ENCODE measurements around the gene ZMYND8. TPM values are rescaled to one million over a fixed set of nuclear protein-coding genes. Genes with fewer than 3 reads are reported as not detected.

The ZMYND8 gene
- polyA plus RNA-seq, 3 donors: 1.4 to 13.8 (median 5.8) TPM

DNA sequence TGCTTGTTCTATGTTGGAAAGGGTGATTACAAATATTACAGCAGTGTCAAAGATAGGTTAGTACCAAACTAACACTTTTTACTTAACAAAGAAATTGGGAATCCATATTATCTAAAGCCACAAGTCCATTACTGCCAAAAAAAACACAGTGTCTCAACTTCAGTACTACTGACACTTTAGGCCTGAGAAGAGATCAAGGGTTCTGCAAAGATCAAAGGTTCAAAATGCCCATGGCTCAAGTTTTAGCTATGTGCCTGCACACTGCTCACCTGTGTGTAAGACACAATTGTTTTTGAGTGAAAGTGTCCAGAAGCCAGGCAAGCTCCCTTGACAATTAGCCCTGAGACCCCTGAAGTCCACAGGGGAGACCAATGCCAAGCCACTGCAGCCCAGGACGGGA, 132.6 kb downstream of the ZMYND8 start:
- no peak overlapping the region for H3K4me2 ChIP-seq (replicated peaks; ENCODE audit: extremely low read depth, low read length, poor library complexity, severe bottlenecking)
- no peak overlapping the region for H3K27ac Mint-ChIP-seq
- no peaks in the 10 kb centered on the region for H3K4me1 Mint-ChIP-seq
- peaks cover 74 to 92% of the 10 kb centered on the region in 2 donors for H3K36me3 Mint-ChIP-seq
- no peak overlapping the region for H3K9ac ChIP-seq (ENCODE audit: insufficient read depth, low read length, poor library complexity, severe bottlenecking)
- no peaks in the 10 kb centered on the region for H3K9me3 Mint-ChIP-seq
- DNase-seq: no peak
- no peak overlapping the region for H2AFZ ChIP-seq (ENCODE audit: insufficient read depth, low read depth, low read length, poor library complexity, severe bottlenecking)
- intact Hi-C loops (cut with micrococcal nuclease): no loop called here
- no peaks in the 10 kb centered on the region for H3K27me3 Mint-ChIP-seq (ENCODE audit: low read depth in 3 of 3)
- H3K79me2 ChIP-seq (ENCODE audit: insufficient read depth, low read length): no peaks in the 10 kb centered on the region
- H3K27me3 ChIP-seq (ENCODE audit: control insufficient read depth in 2 of 2, insufficient read depth in 2 of 2, low read length in 2 of 2): no peaks in the 10 kb centered on the region
- H3K9me3 ChIP-seq (replicated peaks in 1 of 2; ENCODE audit: control insufficient read depth in 1 of 2, insufficient read depth in 1 of 2, low read length in 2 of 2): no peaks in the 10 kb centered on the region
- no peak overlapping the region for H3K27ac ChIP-seq (ENCODE audit: low read depth in 1 of 2, low read length in 2 of 2)
- H3K4me3 ChIP-seq (replicated peaks in 1 of 3; ENCODE audit: low read depth in 2 of 3, low read length in 3 of 3): no peak overlapping the region
- WGBS (ENCODE audit: insufficient coverage): 100% methylated on average over 1 of the region's 1 CpG
- H3K4me3 Mint-ChIP-seq: no peak overlapping the region
- peaks cover 80 to 94% of the 10 kb centered on the region in 2 donors for H3K36me3 ChIP-seq (replicated peaks in 1 of 2; ENCODE audit: control insufficient read depth in 1 of 2, insufficient read depth in 2 of 2, low read length in 2 of 2)
- no peaks in the 10 kb centered on the region for H4K20me1 ChIP-seq (ENCODE audit: insufficient read depth, low read length)
- no peaks in the 10 kb centered on the region for H3K4me1 ChIP-seq (ENCODE audit: control insufficient read depth in 1 of 2, insufficient read depth in 2 of 2, low read length in 2 of 2)
- TF ChIP-seq, protein P1, sequence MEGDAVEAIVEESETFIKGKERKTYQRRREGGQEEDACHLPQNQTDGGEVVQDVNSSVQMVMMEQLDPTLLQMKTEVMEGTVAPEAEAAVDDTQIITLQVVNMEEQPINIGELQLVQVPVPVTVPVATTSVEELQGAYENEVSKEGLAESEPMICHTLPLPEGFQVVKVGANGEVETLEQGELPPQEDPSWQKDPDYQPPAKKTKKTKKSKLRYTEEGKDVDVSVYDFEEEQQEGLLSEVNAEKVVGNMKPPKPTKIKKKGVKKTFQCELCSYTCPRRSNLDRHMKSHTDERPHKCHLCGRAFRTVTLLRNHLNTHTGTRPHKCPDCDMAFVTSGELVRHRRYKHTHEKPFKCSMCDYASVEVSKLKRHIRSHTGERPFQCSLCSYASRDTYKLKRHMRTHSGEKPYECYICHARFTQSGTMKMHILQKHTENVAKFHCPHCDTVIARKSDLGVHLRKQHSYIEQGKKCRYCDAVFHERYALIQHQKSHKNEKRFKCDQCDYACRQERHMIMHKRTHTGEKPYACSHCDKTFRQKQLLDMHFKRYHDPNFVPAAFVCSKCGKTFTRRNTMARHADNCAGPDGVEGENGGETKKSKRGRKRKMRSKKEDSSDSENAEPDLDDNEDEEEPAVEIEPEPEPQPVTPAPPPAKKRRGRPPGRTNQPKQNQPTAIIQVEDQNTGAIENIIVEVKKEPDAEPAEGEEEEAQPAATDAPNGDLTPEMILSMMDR (IDR thresholded peaks at IDR 0.05): no peak

DNA sequence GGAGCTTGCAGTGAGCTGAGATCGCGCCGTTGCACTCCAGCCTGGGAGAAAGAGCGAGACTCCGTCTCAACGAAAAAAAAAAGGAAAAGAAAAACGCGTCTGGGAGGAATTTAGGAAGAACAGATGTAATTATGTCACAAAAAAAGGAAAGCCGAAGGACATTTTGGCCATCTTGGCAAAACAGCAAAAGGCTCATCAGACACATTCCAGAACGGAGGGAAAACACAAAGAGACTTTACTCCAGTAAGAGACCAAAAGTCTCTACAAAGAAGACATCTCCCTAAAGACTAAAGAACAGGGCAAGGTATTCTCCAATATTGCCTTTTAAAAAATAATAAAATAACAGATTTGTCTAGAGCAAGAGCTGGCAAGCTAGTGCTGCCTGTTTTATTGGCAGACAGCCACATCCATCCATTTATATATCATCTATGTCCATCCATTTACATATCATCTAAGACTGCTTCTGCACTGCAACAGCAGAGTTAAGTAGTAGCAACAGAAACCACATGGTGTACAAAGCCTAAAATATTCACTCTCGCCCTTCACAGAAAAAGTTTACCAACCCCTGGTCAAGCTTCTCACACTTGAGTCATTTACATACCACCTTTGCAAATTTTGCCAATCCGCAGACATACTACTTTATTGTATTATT, 133.9 kb downstream of the ZMYND8 start:
- H3K9ac ChIP-seq (ENCODE audit: insufficient read depth, low read length, poor library complexity, severe bottlenecking): no peak overlapping the region
- no peaks in the 10 kb centered on the region for H3K27me3 Mint-ChIP-seq (ENCODE audit: low read depth in 3 of 3)
- H3K27me3 ChIP-seq (ENCODE audit: control insufficient read depth in 2 of 2, insufficient read depth in 2 of 2, low read length in 2 of 2): no peaks in the 10 kb centered on the region
- no peak overlapping the region for H3K4me3 ChIP-seq (replicated peaks in 1 of 3; ENCODE audit: low read depth in 2 of 3, low read length in 3 of 3)
- no peaks in the 10 kb centered on the region for H3K79me2 ChIP-seq (ENCODE audit: insufficient read depth, low read length)
- H3K36me3 Mint-ChIP-seq: peaks cover 76 to 93% of the 10 kb centered on the region in 2 donors
- peak overlapping the region in 3 of 7 donors; percentile 6 to 27 (median 21) for H3K27ac Mint-ChIP-seq
- H3K4me1 ChIP-seq (ENCODE audit: control insufficient read depth in 1 of 2, insufficient read depth in 2 of 2, low read length in 2 of 2): no peaks in the 10 kb centered on the region
- no peak for DNase-seq
- H4K20me1 ChIP-seq (ENCODE audit: insufficient read depth, low read length): no peaks in the 10 kb centered on the region
- TF ChIP-seq, protein P1 (IDR thresholded peaks at IDR 0.05): no peak
- no peak overlapping the region for H3K4me2 ChIP-seq (replicated peaks; ENCODE audit: extremely low read depth, low read length, poor library complexity, severe bottlenecking)
- no peak overlapping the region for H2AFZ ChIP-seq (ENCODE audit: insufficient read depth, low read depth, low read length, poor library complexity, severe bottlenecking)
- H3K9me3 ChIP-seq (replicated peaks in 1 of 2; ENCODE audit: control insufficient read depth in 1 of 2, insufficient read depth in 1 of 2, low read length in 2 of 2): no peaks in the 10 kb centered on the region
- no peak overlapping the region for H3K4me3 Mint-ChIP-seq
- H3K27ac ChIP-seq (ENCODE audit: low read depth in 1 of 2, low read length in 2 of 2): no peak overlapping the region
- H3K9me3 Mint-ChIP-seq: no peaks in the 10 kb centered on the region
- H3K4me1 Mint-ChIP-seq: no peaks in the 10 kb centered on the region
- peaks cover 78 to 95% of the 10 kb centered on the region in 2 donors for H3K36me3 ChIP-seq (replicated peaks in 1 of 2; ENCODE audit: control insufficient read depth in 1 of 2, insufficient read depth in 2 of 2, low read length in 2 of 2)
- intact Hi-C loops (cut with micrococcal nuclease): no loop called here
- WGBS (ENCODE audit: insufficient coverage): 97% methylated on average over 5 of the region's 12 CpGs

Measured in CD14-positive monocyte (primary cell).